Astrocyte (in vitro differentiated cells and primary cell): ENCODE measurements around the gene CRLF1.

Source experiments
- EZH2 ChIP-seq: IDR thresholded peaks from 2 replicates; pipeline ENCODE4 v1.6.1; 2012; ENCODE audit warnings: mild to moderate bottlenecking, low read length, inconsistent platforms; ENCODE audit not compliant: insufficient read depth
- TF ChIP-seq, protein P1 (sequence below): IDR thresholded peaks from 2 replicates; pipeline ENCODE4 v1.5.1; 2011; ENCODE audit warnings: low read depth, mild to moderate bottlenecking, inconsistent platforms, low read length, moderate library complexity; ENCODE audit not compliant: insufficient read depth

DNA sequence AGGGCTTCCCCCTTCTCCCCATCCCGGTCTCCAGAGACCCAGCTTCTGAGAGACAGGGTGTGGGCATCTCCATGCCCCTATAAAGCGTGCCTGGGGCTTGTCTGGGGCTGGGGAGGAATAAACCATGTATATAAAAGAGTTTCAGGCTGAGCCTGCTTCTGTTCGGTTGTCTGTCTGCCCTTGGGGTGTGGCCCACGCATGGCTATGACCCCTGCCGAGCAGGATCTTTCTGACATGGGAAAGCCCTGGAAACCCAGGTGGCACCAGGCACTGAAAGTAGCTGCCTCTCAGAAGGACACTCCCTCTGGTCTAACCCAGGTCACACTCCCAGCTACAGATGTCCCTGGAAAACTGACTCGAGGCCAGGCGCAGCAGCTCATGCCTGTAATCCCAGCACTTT, 14.3 kb upstream of the CRLF1 start:
- TF ChIP-seq, protein P1, sequence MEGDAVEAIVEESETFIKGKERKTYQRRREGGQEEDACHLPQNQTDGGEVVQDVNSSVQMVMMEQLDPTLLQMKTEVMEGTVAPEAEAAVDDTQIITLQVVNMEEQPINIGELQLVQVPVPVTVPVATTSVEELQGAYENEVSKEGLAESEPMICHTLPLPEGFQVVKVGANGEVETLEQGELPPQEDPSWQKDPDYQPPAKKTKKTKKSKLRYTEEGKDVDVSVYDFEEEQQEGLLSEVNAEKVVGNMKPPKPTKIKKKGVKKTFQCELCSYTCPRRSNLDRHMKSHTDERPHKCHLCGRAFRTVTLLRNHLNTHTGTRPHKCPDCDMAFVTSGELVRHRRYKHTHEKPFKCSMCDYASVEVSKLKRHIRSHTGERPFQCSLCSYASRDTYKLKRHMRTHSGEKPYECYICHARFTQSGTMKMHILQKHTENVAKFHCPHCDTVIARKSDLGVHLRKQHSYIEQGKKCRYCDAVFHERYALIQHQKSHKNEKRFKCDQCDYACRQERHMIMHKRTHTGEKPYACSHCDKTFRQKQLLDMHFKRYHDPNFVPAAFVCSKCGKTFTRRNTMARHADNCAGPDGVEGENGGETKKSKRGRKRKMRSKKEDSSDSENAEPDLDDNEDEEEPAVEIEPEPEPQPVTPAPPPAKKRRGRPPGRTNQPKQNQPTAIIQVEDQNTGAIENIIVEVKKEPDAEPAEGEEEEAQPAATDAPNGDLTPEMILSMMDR: no peak
- no peak for TF ChIP-seq EZH2
